ENCODE data around the gene EVC.

The EVC gene

DNA sequence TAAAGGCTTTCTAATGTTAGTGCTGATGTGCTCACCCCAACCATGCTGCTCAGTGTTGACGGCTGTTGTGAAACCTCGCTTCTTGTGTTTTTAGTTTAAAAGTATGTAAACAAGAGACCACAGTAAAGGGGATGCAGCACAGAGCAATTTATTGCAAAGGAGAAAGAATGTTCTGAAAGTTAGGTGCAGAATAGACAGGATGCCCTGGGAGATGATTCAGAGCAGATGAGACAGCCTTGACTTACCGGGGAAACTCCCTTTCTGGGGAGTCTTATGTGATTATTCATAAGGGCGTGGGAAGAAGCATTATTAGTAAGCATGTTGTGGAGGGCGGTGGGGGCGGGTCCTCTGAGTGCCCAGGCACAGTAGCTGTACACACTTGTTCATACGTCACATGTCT is 47.7 kb downstream of the EVC start:
- DNase-seq, result no peak

DNA sequence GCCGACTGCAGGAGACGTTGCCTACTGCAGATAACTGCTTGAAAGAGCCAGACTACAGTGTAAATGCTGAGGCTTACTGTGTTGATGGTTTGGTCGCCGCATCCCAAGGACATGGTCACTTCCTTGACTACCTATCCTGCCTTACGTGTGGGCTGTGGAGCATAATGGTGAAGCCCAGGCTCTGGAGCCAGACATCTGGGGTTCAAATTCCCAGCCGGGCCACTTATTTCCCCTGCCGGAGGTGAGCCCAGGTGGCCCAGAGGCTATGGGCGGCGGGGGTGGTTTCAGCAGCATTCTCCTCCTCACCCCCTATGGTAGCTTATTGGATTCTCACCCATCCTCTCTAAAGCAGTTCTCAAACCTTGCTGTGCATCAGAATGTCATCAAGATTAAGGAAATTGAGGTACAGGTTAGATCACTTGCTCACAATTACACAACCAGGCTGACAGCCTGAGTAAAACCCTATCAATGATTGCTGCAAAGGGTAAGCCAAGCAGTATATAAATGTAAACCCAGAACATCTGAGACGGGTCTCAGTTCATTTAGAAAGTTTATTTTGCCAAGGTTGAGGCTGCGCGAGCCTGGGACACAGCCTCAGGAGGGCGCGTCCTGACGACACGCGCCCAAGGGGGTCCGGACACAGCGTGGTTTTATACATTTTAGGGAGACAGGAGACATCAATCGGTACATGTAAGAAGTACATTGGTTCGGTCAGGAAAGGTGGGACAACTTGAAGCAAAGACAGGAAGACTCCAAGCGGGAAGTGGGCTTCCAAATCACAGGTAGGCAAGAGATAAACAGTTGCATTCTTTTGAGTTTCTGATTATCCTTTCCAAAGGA is 48.5 kb downstream of the EVC start:
- DNase-seq, result no peak

DNA sequence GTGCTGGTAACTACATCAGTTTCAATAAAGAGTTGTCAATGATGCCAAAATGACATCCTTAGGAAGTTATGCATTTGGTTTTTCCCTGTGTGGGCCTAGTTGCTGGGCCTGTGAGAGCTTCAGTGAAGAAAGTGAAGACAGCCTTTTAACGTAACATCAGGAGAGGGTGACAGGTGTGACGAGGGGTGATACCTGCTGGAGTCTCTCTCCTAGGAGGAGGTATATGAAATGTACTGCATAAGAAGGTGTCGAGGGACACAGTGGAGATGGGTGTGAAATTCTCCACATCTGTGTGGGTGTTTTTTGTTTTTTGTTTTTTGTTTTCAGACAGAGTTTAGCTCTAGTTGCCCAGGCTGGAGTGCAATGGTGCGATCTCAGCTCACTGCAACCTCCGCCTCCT is 49.2 kb downstream of the EVC start:
- DNase-seq, result no peak

DNA sequence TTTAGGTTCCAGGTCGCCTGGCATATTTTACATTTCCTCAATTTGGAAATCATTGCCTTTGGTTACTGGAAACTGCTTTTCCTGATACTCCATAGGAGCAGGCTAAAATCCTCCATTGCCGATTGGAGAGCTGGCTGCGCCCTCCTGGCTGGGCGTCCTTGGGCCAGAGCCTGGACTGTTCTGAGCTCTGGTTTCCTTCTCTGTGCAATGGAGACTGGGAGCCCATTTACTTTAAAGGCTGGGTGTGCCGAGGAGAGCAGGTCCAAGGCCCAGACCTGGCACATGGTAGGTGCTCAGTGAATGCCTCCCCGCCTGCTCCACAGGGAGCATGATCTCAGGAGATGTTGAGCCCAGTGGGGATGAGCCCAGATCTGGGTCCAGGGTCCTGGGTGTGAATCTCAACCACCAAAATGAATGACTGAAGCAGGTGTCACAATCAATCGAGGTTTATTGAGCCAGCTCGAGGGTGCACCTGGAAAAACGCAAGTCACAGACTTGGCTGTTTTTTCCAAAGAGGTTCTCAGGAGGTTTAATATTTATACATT is 50.0 kb downstream of the EVC start:
- DNase-seq, result no peak

DNA sequence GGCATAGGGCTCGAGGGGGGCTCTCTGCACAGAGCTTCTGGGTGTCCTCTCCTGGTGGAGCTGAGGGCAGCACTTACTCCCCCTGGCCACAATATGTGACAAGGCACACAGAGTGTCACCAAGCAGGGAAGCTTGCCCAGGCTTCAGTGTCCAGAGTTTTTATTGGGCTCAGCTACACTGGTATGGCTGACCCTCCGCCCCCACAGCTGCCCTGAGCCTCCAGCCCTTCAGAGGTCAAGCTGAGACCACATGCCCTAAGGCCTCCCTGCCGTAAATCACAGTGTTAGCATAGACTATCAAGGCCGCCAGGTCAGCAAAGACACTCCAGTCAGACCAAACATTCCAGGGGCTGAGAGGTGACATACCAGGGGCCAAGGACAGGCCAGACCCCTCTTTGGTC is 59.0 kb downstream of the EVC start:
- DNase-seq, result no peak

DNA sequence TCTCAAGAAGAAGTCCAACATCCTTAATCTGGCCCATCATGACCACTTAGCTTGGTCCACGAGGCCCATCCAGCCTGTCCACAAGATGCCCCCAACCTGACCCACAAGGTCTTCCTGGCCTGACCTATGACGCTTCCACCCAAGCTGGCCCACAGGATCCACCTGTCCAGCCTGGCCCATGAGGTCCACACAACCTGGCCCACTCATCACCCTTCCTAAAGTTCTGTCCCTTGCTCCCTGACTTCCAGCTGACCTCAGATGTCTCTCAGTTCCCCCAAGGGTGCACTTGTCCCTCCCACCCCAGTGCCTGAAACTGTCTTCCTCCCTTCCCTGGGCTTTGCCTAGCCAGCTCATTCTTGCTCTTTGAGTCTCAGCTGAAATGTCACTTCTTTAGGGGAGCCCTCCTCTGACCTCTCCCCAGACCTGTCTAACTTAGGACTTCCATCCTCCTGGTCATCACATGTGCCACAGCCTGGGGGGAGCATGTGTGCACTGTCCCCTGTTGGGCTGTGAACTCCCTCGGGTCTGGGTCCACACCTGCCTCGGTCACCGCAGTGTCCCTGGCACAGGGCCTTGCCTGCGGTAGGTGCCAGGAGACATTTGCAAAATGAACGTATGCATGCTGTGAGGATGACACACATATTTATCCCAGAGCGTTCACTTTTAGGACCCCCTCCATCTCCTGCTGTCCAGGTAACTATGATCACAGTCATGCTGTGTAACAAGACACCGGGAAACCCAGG is 61.7 kb downstream of the EVC start:
- DNase-seq, result peak in 1 of 2 experiments; percentile 22

DNA sequence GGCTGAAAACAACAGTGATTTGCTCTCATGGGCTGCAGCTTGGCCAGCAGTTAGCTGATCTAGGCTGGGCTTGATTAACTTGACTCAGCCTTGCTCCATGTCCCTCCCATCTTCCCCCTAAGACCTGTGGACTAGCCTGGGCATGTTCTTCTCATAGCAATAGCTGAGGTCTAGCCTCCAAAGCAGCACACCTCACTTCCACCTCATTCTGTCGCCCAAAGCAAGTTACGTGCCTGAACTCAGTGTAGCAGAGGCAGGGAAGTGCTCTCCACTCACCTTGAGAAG is 62.2 kb downstream of the EVC start:
- no peak for DNase-seq

DNA sequence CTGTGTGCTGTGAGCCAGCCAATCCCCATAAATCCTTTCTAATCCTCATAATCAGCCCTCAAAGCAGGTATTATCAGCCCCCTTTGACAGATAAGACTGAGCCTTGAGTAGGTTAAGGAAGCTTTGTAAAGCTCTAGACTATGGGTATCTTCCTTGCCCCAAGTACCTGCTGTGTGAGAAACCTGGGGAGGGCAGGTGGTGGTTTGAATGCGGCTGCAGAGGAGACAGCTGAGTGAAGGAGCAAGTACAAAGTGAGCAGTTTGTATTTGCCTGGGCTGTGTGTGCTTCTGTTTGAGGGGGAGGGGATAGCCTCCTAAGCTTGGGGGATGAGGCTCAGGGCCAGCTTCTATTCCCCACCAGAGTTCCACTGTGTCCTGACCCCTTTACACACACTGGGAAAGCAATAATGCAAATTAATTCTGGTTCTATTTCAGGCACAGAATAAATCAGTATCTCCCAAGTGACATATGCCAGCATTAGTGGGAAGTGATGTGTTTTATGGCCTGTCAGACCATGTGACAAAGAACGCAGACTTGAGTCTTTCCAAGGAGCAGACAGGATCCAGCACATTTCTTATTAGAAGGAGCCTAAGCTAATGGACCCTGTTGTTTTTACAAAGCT is 63.5 kb downstream of the EVC start:
- DNase-seq, result no peak

DNA sequence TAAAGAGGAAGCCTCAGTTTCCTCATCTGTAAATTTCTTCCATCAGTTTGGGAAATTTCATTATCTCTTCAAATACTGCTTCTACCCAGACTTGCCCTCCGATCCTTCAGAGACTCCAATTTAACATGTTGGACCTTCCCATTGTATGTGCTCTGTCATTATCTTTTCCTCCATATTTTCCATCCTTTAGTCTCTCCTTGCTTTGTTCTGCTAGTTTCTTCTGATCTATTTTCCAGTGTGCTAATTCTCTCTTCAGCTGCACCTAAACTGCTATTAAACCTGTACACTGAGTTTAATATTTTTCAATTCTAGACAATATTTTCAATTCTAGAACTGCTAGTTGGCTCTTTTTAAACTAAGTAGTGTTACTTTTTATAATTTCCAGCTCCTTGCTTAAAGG is 65.5 kb downstream of the EVC start:
- no peak for DNase-seq

DNA sequence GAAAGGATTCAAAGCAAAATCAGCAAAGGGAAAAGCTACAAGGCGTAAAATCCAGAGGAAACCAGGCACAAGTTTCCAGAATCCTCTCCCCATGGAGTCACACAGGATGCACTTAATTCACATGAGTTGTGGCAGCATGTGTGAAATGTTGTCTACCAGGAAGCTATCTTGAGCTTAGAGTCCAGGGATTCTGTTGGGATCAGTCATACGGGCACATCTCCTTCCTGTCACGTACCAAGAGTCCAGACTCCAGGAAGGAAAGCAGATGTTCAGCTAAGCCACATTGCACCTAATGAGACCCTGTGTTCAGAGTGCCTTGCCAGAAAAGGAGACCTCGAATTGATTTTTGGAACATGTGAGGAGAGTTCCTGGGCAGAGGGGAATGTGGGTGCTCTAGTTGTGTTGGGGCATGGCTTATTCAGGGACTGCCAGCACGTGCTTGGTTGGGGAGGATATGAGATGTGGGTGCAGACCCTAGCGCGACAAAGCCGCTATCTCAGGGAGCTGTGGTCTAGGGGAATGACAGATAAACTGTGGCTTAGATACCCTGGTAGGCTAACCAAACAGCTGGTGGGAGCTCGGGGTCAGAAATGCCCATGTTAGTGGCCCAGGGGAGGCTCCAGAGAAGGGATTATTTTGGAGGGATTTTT is 70.0 kb downstream of the EVC start:
- DNase-seq, result no peak

DNA sequence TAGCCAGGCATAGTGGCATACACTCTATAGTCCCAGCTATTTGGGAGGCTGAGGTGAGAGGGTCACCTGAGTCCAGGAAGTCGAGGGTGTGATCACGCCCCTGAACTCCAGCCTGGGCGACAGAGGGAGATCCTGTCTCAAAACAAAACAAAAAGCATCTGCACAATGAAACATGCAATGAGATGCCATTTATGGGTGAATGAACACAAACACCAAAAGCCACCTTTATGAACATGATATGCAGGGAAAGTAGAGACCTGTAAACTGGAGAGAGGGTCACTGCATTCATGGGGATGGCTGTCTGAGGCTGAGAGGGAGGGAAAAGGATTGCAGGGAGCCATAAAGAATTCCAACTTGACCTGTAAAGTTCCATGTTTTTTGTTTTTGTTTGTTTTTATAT is 70.7 kb downstream of the EVC start:
- DNase-seq, result no peak

DNA sequence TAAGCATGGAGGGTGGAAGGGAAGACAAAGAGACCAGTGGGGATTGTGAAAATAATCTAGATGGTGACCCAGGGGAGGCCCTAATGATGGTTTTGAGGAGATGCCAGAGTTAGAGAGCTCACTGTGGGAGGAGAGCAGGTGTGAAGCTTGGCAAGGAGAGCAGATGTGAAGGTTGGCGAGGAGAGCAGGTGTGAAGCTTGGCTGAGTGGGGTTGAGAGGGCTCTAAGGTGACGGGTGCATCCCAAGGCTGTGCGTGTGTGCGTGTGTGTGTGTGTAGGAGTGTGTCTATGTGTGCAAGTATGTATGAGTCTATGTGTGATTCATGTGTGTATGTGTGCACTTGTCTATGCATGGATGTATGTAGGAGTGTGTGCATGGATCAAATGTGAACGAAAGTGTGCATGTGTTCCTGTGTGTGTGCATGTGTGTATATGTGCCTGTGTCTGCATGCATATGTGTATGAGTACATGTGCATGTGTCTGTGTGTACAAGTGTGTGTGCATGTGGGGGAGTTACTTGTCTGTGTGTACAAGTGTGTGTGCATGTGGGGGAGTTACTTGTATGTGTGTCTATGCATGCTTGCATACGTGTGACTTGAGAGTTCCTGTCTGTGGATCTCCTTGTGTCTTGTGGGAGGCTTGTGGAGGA is 72.0 kb downstream of the EVC start:
- no peak for DNase-seq

DNA sequence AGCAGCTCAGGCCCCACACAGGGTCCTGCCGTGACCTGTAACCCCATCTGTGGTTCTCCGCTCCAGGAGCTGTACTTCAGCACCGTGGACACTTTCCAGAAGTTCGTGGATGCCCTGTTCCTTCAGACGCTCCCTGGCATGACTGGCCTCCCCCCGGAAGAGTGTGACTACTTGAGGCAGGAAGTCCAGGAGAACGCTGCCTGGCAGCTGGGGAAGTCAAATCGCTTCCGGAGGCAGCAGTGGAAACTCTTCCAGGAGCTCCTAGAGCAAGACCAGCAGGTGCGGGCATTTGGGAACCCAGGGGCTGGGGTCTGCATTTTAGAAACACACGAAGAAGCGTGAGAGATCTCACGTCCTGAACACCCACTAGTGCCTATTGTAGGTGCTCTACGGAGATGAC is 72.5 kb downstream of the EVC start:
- DNase-seq, result no peak

DNA sequence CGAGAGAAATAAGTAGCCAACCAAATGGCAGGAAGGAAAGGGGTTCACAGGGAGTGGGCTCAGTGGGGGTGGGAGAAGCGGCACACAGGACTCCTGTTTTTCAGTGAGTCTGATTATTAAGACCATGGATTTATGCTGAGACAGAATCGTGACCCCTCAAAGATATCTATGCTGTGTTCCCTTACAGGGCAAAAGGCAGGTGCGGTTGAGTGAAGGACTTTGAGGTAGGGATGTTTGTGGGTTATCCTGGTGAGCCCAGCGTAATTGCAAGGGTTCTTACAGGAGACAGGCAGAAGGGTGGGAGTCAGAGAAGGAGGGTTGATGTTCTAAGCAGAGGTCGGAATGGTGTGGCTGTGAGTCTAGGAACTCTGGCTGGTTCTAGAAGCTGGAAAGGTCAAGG is 73.0 kb downstream of the EVC start:
- DNase-seq, result no peak

DNA sequence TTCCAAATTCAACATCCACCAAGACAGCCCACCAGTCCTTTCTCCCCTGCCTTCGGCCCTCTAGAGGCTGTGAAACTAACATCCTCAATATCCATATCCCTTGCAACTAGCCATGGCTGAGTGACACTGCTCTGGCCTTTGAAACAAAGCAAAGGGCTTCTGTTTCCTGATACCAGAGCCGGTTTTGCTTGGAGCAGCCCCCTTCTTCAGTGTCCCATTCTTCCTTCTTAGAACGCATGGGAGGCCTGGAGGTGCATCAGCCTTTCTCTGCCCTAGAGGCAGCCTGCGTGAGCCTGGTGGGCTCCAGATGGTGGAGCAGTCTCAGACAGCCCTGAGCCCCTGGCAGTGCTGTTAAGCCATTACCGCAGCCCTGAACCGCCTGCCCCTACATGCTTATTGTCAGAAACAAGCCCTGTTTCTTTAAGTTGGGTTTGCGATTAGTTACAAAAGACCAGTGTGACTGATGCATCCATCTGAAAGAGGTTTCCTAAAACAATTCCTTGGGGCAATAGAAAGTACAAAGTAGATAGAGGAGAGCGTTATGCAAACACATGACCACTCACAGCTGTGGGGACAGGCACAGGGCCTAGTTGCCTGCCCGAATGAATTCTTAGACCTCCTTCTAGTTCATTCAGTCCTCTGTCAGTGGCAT is 74.1 kb downstream of the EVC start:
- no peak for DNase-seq

DNA sequence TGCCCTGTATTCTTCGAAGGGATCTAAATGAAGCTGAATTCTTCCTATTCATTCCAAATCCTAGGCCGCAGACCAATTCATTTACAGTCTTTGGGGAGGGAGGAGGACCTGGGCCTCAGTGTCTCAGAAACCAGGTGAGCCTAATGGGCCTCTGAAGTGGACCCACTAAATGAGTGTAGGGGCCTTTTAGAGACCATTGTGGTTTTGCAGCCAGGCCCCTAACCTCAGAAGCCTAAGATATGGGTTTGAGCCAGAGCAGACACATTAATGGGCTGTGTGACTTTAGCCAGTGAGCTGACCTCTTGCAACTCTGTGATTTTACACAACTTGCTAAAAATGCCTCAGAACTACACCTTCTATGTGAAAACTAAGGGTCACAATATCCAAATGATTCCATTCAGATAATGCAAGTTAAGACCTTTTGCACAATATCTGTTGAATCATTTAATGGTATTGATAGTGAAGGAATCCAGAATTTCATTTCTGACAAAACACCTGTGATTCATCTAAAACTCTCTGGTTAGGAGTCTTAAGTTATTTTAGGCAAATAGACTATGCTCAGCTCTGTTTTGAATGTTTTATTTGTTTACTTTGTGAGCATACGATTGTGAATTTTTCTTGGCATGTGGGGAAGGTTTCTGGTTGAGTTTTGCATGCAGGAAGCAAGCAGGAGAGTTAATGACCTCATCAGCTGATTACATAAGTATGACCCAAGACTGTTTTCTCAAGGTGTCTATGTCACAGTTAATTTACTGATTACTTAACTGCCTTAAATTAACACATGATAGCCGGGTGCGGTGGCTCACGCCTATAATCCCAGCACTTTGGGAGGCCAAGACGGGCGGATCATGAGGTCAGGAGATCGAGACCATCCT is 75.0 kb downstream of the EVC start:
- DNase-seq, result no peak

DNA sequence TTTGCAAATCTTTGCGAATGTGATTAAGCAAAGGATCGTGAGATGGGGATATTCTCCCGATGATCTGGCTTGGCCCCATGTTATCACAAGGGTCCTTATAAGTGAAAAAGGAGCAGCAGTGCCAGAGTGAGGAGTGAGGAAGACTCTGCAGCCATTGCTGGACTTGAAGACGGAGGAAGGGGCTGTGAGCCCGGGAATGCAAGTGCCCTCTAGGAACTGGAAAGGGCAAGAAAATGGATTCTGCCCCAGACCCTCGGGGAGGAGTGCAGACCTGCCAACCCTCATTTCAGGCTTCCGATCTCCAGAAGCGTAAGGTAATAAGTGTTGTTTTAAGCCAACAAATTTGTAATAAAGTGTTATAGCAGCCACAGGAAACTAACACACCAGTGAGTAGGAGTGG is 76.3 kb downstream of the EVC start:
- no peak for DNase-seq

DNA sequence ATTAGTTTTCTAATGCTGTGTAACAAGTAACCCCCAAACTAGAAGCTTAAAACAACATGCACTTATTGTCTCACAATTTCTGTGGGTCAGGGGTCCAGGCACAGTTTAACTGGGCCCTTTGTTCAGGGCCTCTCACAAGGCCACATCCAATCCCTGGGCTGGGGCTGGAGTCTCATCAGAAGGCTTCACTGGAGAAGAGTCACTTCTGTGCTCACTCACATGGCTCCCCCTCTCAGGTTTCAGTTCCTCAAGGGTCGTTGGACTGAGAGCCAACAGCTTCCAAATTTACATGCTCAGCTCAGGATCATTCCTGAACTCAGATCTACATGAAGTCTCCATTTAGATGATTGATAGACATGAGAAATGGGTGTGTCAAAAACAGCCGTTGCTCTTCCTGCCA is 77.1 kb downstream of the EVC start:
- DNase-seq, result no peak

DNA sequence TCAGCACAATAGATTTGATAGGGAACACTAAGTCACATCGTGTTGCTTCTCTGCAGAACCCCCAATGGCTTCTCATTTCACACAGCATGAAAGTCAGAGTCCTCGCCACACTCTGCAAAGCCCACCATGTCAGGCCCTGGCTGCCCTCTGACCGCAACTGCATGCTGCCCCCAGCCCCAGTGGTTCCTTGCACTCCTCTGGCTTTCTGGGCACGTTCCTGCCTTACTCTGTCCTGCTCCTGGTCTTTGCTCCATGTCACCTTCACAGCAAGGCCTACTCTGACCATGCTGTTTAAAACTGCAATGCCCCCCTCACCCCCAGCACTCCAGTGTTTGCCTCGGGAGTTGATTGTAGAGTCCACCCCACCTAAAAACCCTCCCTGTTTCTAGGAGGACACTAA is 78.1 kb downstream of the EVC start:
- DNase-seq, result no peak

DNA sequence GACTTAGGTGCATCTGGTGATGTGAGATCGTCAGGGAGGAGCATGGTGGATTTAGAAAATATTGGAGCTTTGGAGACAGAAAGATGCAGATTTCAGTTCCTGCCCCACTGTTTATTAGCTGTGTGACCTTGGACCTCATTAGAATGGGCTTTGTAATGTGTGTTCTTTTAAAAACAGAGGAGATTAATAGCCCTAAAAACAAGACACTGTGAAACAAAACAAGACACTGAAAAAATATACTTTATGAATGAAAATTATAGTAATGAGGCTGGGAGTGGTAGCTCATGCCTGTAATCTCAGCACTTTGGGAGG is 79.5 kb downstream of the EVC start:
- no peak for DNase-seq

DNA sequence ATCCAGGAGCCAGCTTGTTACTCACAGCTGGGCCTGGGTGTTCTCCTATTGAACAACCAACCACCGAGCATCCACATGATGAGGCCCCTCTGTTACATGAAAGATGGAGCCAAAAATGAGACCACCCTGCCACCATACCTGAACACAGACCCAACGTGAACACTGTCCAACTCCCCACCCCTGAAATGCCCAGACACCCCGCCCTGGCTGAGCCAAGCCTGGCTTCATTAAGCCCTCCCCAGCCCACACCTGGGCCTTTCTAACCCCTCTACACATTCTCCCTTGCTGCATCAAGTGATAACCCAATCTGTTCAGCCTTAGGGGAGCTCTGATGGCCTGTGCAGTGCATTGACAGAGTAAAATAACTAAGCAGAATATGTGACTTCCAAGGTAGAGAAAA is 80.7 kb downstream of the EVC start:
- DNase-seq, result no peak

DNA sequence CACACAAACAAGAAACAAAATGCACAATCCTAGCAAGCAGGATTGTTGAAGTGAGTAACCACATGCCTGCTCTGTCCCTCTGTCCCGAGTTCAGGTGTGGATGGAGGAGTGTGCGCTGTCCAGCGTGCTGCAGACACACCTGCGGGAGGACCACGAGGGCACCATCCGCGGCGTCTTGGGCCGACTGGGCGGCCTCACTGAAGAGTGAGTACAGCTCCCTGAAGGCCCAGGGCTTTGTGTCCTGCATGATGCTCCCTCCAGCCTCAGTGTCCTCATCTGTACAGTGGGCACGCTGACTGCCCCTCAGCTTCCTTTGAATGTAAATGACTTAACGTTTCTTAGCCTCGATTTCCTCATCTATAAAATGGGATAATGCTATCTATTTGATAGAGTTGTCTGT is 82.5 kb downstream of the EVC start:
- no peak for DNase-seq

All from NCI-H2081 (cell line).